Measurements from ENCODE around the gene EFNB2.

DNA sequence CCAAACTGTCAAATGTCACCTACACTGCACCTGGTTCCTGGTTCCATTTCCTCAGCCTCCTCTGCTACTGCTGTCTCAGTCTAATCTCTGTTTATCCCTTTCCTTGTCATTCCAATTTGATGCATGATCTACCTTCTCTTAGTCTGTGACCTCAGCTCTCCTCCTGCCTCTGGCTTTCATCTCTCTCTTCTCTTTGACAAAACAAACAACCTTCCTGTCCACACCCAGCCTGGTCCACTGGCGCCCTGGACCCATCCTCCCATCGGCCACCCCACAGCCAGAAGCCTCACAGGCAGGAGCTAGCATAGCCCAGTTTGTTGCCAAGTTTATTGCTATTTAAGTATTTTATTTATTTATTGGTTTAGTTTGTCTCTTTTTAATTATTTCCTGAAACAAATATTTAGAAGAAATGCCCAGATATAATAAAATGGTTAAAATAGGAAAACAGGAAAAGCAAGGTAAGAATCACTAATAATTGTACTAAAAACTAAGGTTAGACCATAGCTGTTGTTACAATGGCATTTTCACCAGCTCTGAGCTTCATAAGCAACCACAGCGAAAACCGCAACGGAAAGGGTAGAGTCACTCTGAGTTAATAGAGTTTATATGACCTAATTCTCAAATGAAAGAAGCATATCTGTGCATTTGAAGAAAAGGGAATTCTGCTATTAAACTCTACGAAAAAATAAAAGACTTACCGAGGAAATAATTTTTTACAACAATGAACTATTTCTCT, 68.6 kb downstream of the EFNB2 start:
- TF ChIP-seq POLR2A (IDR thresholded peaks at IDR 0.05; ENCODE audit: low read depth): no peak
- TF ChIP-seq, protein P1, sequence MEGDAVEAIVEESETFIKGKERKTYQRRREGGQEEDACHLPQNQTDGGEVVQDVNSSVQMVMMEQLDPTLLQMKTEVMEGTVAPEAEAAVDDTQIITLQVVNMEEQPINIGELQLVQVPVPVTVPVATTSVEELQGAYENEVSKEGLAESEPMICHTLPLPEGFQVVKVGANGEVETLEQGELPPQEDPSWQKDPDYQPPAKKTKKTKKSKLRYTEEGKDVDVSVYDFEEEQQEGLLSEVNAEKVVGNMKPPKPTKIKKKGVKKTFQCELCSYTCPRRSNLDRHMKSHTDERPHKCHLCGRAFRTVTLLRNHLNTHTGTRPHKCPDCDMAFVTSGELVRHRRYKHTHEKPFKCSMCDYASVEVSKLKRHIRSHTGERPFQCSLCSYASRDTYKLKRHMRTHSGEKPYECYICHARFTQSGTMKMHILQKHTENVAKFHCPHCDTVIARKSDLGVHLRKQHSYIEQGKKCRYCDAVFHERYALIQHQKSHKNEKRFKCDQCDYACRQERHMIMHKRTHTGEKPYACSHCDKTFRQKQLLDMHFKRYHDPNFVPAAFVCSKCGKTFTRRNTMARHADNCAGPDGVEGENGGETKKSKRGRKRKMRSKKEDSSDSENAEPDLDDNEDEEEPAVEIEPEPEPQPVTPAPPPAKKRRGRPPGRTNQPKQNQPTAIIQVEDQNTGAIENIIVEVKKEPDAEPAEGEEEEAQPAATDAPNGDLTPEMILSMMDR (IDR thresholded peaks at IDR 0.05): no peak
- no peak for TF ChIP-seq EP300 (IDR thresholded peaks at IDR 0.05)
- TF ChIP-seq POLR2AphosphoS5 (IDR thresholded peaks at IDR 0.05): no peak

Data from esophagus muscularis mucosa (tissue), 4 donors.